T47D (cell line): ENCODE data around the gene ALCAM.
"Not testable (repeated sequence)": the region's sequence is repeated elsewhere in the genome, so short reads cannot be mapped to it uniquely, and the experiment has no call there.

Experiments used
- DNase-seq, 2 experiments: peaks; one replicate each; pipeline versions ENCODE4 v3.0.0 to v3.0.0-alpha.2; 2011 to 2012; ENCODE audit warnings: low read depth in 1 of 2, low spot score in 1 of 2
- JUND ChIP-seq: IDR thresholded peaks from 2 replicates; pipeline ENCODE4 v1.6.1; 2012; ENCODE audit warnings: low read depth
- in situ Hi-C: cut with HindIII; loops from 2 replicates; pipeline ENCODE4 v1.10.0; 2016; ENCODE audit warnings: low sequenced_read_pairs, low pct_unique_long_range_greater_than_20kb

Gene ALCAM

GRCh38 chr3:105402287-105402801 is 35.6 kb downstream of the ALCAM start:
- no peak for TF ChIP-seq JUND
- in situ Hi-C loops, result no loop called here
- DNase-seq, result no peak

- in situ Hi-C loops, DNase-seq: not testable (repeated sequence)
These were observed 36.3 kb downstream of the ALCAM start for GRCh38 chr3:105403034-105403433.

- no peak for TF ChIP-seq JUND
- no peak for DNase-seq
- in situ Hi-C loops, result no loop called here
These were observed 39.6 kb downstream of the ALCAM start for GRCh38 chr3:105406268-105406667.

DNA sequence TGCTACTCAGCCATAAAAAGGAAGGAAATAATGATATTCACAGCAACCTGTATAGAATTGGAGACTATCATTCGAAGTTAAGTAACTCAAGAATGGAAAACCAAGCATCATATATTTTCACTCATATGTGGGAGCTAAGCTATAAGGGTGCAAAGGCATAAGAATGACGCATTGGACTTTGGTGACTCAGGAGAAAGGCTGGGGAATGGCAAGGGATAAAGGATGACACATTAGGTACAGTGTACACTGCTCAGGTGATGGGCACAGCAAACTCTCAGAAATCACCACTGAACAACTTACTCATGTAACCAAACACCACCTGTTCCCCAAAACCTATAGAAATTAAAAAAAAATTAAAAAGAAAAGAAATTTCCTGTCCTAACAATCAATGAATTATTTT is 42.7 kb downstream of the ALCAM start:
- DNase-seq, result no peak
- in situ Hi-C loops, result no loop called here
- no peak for TF ChIP-seq JUND

DNA sequence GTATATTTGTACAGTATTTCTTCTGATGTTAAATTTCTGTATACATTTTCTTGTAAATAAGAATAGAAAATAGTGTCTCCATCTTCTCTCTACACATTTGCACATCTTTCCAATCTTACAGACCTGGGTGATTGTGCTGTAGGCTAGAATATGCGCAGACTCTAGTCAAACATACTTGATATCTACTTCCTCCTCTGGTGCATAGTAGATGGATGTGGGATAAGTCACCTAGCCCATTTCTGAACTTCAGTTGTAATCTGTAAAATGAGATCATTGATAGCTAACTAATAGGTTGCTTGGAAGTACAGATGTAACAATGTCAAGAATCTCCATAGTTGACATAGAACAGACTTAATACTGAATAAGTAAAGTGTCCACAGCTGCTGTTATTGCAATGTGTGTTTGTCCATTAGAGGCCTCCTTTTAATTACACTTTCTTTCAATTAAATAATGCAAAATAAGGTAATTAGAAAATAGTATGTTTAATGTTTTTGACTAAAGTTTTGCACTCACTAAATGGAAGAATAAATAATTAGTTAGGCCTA is 46.7 kb downstream of the ALCAM start:
- in situ Hi-C loops, result no loop called here
- no peak for TF ChIP-seq JUND
- DNase-seq, result no peak

GRCh38 chr3:105414841-105415240 is 48.1 kb downstream of the ALCAM start:
- TF ChIP-seq JUND, result no peak
- in situ Hi-C loops, result no loop called here
- no peak for DNase-seq

- DNase-seq, result no peak
- TF ChIP-seq JUND, result no peak
- in situ Hi-C loops, result no loop called here
These were observed 49.2 kb downstream of the ALCAM start for GRCh38 chr3:105415951-105416350.

DNA sequence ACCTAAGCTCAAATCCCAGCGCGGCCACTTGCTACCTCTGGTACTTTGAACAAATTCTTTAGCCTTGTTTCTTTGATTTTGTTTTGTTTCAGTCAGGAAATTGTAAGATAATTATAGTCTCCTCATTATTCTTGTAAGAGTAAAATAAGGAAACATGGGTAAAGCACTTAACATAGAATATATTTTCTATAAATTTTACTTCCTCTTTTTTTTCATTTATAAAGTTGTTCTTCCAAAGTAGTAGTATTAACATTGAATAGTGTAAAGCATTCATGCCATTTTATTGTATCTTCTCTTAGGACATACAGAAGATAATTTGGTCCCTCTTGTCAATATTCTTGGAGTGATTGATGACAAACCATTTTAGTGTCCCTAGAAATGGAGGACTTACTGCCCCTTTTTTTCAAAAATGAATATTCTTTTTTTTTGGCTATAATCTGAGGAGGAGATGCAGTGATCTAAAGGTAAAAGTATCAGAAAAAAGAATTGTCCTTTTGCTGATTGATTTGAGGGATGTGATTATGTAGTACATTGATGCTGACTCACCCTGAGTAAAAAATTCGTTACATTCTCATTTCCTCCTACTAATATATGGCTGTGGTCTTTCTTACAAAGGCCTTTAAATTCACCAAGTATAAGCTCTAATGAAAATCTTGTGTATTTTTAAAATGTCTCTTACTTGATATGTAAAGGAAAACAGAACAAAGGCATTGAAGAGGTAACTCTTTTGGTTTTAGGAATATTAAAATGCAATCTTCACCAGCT is 51.0 kb downstream of the ALCAM start:
- in situ Hi-C loops, result no loop called here
- no peak for TF ChIP-seq JUND
- DNase-seq, result no peak

DNA sequence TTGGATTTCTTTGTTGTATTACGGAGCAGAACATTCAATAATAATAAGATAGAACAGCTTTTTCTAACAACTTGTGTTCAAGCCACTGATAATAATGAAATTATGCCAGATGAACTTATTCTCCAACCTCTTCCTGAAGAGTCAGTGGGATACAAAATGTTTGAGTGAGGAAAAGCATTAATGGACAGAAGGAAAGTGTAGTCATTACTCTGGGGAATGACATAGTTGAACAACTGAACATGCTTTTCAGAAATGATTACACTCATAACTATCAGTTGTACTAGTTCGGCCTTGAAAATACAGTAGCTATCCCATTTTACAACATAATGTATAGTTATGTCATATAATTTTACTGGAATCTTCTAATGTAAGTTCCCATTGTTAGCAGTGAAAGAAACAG is 55.9 kb downstream of the ALCAM start:
- no peak for TF ChIP-seq JUND
- in situ Hi-C loops, result no loop called here
- DNase-seq, result no peak

DNA sequence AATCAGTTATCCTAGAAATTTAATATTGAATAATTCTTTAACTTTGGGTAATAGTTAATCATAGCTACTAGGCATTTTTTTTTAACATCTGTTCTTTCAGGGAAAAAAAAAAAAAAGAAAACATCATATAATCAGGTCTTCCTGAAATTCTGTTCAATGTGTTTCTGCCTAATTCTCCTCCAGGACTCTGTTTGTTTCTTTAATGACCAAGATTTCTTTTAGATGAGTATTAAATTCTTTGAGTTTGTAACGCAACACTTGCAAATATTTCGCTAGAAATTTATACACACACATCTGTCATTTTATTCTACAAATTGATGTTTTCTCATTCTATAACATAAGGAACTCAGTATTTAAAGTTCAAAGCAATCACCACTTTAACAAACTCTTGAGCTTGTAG is 56.7 kb downstream of the ALCAM start:
- TF ChIP-seq JUND, result no peak
- DNase-seq, result no peak
- in situ Hi-C loops, result no loop called here

- no peak for DNase-seq
- in situ Hi-C loops, result no loop called here
- no peak for TF ChIP-seq JUND
These were observed 57.9 kb downstream of the ALCAM start for GRCh38 chr3:105424412-105425152.

DNA sequence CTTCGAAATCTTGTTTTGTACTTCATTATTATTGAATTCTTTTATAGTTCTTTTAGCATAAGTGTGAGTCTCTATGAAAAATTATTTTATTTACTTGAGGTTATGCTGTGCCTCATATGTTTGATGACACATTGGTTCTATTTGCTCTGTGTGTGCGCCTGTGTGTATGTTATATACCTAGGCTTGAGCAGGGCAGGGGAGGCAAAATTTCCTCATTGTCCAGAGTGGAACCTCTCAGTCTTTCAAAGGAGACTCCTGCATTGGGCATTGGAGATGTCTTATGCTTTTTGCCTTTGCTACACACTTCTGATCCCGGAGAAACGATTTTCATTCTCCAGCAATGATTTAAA is 58.4 kb downstream of the ALCAM start:
- no peak for TF ChIP-seq JUND
- no peak for DNase-seq
- in situ Hi-C loops, result no loop called here

GRCh38 chr3:105427332-105427731 is 60.6 kb downstream of the ALCAM start:
- in situ Hi-C loops, result no loop called here
- TF ChIP-seq JUND, result no peak
- DNase-seq, result no peak
